Breast epithelium (tissue), 3 donors: Measurements from ENCODE around the gene CEP68.

Source experiments
- POLR2A ChIP-seq: fragments of 450-650 bp; IDR thresholded peaks from one replicate; pipeline ENCODE4 v1.6.1; 2016; ENCODE audit warnings: antibody characterized with exemption, mild to moderate bottlenecking, moderate library complexity
- TF ChIP-seq, protein P1 (sequence below), 3 donors: fragments of 450-650 bp; IDR thresholded peaks; one replicate each; pipeline ENCODE4 v1.5.1; 2016 to 2017; ENCODE audit warnings: antibody characterized with exemption in 3 of 3, mild to moderate bottlenecking in 3 of 3, moderate library complexity in 3 of 3

DNA sequence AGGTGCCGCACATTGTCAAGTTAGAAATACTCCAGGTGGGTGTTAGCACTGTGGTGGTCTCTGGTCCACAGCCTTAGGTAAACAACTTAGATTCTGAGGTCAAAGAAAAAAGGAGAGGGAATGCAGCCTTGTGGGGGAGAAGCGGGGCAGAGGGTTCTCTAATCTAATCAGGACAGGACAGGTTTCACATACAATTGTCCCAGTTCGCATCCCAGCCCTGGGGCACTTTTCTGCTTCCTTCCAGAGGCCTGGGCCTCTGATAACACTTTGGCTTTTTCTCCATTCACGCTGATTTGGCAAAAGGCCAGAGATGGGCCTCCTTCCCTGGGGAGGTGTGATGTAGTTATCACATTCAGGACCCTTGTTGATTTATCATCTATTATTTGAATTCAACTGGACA lies 34.5 kb upstream of the CEP68 start:
- TF ChIP-seq, protein P1, sequence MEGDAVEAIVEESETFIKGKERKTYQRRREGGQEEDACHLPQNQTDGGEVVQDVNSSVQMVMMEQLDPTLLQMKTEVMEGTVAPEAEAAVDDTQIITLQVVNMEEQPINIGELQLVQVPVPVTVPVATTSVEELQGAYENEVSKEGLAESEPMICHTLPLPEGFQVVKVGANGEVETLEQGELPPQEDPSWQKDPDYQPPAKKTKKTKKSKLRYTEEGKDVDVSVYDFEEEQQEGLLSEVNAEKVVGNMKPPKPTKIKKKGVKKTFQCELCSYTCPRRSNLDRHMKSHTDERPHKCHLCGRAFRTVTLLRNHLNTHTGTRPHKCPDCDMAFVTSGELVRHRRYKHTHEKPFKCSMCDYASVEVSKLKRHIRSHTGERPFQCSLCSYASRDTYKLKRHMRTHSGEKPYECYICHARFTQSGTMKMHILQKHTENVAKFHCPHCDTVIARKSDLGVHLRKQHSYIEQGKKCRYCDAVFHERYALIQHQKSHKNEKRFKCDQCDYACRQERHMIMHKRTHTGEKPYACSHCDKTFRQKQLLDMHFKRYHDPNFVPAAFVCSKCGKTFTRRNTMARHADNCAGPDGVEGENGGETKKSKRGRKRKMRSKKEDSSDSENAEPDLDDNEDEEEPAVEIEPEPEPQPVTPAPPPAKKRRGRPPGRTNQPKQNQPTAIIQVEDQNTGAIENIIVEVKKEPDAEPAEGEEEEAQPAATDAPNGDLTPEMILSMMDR (IDR thresholded peaks at IDR 0.05) = no peak
- no peak for TF ChIP-seq POLR2A
